SK-N-SH (cell line): ENCODE measurements around the gene DCTN3. TPM values are rescaled to one million over a fixed set of nuclear protein-coding genes. Genes with fewer than 3 reads are reported as not detected.

Experiments used
- CTCF ChIA-PET: fragments of 300-600, 350-600 bp; formaldehyde crosslinking; extraction: SDS; loops from one replicate; lab custom pipeline; 2021; lab: Yijun Ruan, JAX
- POLR2A ChIA-PET: fragments of 350-600 bp; sonication (Branson Sonifier 250); formaldehyde crosslinking; extraction: SDS; loops from one replicate; lab custom pipeline; 2020; ENCODE audit warnings: antibody characterized with exemption, inconsistent platforms; lab: Yijun Ruan, JAX
- DNase-seq: peaks from one replicate; pipeline ENCODE4 v3.0.0; 2012
- H2AFZ ChIP-seq: fragments of 200-600 bp; sonication (generic); 2 replicates; pipeline ENCODE4 v1.8.1; 2016; ENCODE audit warnings: antibody characterized with exemption, mild to moderate bottlenecking, low read depth
- H3F3A ChIP-seq: fragments of 200-600 bp; sonication (generic); replicated peaks from 2 replicates; pipeline ENCODE3; 2016; ENCODE audit warnings: antibody characterized with exemption, mild to moderate bottlenecking; ENCODE audit not compliant: insufficient read depth
- H3K27ac ChIP-seq, 2 experiments: fragments of 200-500 bp in 1 of 2; fragments of 200-600 bp in 1 of 2; sonication (Bioruptor generic) in 1 of 2; sonication (generic), shearing (Covaris generic) in 1 of 2; 2 replicates each; pipeline versions ENCODE4 v1.5.1 to v1.6.1; 2014 to 2016; ENCODE audit warnings: low read depth in 2 of 2, inconsistent platforms in 1 of 2, low read length in 1 of 2, mild to moderate bottlenecking in 1 of 2, mixed read lengths in 1 of 2
- H3K27me3 ChIP-seq: fragments of 200-600 bp; sonication (generic), shearing (Covaris generic); 2 replicates; pipeline ENCODE4 v1.6.1; 2016; ENCODE audit warnings: mixed run types; ENCODE audit not compliant: insufficient read depth
- H3K36me3 ChIP-seq, 2 experiments: fragments of 200-500 bp in 1 of 2; fragments of 200-600 bp in 1 of 2; sonication (Bioruptor generic) in 1 of 2; sonication (generic) in 1 of 2; replicated peaks in 1 of 2; 2 replicates each; pipeline versions ENCODE3 to v1.5.1; 2014 to 2016; ENCODE audit warnings: low read length in 1 of 2, mild to moderate bottlenecking in 1 of 2; ENCODE audit not compliant: insufficient read depth in 2 of 2, control insufficient read depth in 1 of 2
- H3K4me1 ChIP-seq, 2 experiments: fragments of 200-500 bp in 1 of 2; fragments of 200-600 bp in 1 of 2; sonication (Bioruptor generic) in 1 of 2; sonication (generic), shearing (Covaris generic) in 1 of 2; 2 replicates each; pipeline versions ENCODE4 v1.5.1 to v1.6.1; 2014 to 2016; ENCODE audit warnings: low read depth in 1 of 2, low read length in 1 of 2, mixed run types in 1 of 2; ENCODE audit not compliant: insufficient read depth in 2 of 2, control insufficient read depth in 1 of 2
- H3K4me2 ChIP-seq: fragments of 200-600 bp; sonication (generic), shearing (Covaris generic); 2 replicates; pipeline ENCODE4 v1.6.1; 2017; ENCODE audit warnings: mixed run types
- H3K4me3 ChIP-seq, 2 experiments: fragments of 200-500 bp in 1 of 2; fragments of 200-600 bp in 1 of 2; sonication (Bioruptor generic) in 1 of 2; sonication (generic), shearing (Covaris generic) in 1 of 2; 2 replicates each; pipeline versions ENCODE4 v1.5.1 to v1.8.1; 2014 to 2016; ENCODE audit warnings: low read depth in 2 of 2, inconsistent platforms in 1 of 2, low read length in 1 of 2, mild to moderate bottlenecking in 1 of 2, mixed read lengths in 1 of 2, moderate library complexity in 1 of 2
- H3K79me2 ChIP-seq: fragments of 200-600 bp; sonication (generic); 2 replicates; pipeline ENCODE4 v1.8.1; 2017; ENCODE audit warnings: mild to moderate bottlenecking; ENCODE audit not compliant: insufficient read depth
- H3K9ac ChIP-seq: fragments of 200-600 bp; sonication (generic); 2 replicates; pipeline ENCODE4 v1.6.1; 2017; ENCODE audit warnings: mixed run types
- H3K9me2 ChIP-seq: fragments of 200-600 bp; sonication (generic); 2 replicates; pipeline ENCODE4 v1.6.1; 2017; ENCODE audit warnings: mixed run types
- H3K9me3 ChIP-seq: fragments of 200-600 bp; sonication (generic); 2 replicates; pipeline ENCODE4 v1.6.1; 2017; ENCODE audit warnings: mixed run types, mild to moderate bottlenecking, moderate library complexity
- H4K20me1 ChIP-seq: fragments of 200-600 bp; sonication (generic); 2 replicates; pipeline ENCODE4 v1.6.1; 2017; ENCODE audit warnings: mild to moderate bottlenecking, mixed run types; ENCODE audit not compliant: insufficient read depth
- CHD2 ChIP-seq: fragments of 150-350 bp; IDR thresholded peaks from 2 replicates; pipeline ENCODE4 v1.6.1; 2018; ENCODE audit warnings: low read length; ENCODE audit not compliant: partially characterized antibody
- CTCF ChIP-seq: fragments of 200-600 bp; sonication (generic); IDR thresholded peaks from 2 replicates; pipeline ENCODE4 v1.6.1; 2017; ENCODE audit warnings: antibody characterized with exemption, mild to moderate bottlenecking, moderate library complexity
- EP300 ChIP-seq, 2 experiments: IDR thresholded peaks; 2 replicates each; pipeline versions ENCODE4 v1.4.0 to v1.6.1; 2012; ENCODE audit warnings: borderline replicate concordance in 1 of 2, low read depth in 1 of 2, low read length in 1 of 2
- EZH2phosphoT487 ChIP-seq: fragments of 200-600 bp; sonication (generic); IDR thresholded peaks from 2 replicates; pipeline ENCODE4 v1.6.1; 2017; ENCODE audit warnings: low read depth, mixed run types, mild to moderate bottlenecking, antibody characterized with exemption, moderate library complexity, borderline replicate concordance
- FOXM1 ChIP-seq: IDR thresholded peaks from 2 replicates; pipeline ENCODE4 v1.4.0; 2012; ENCODE audit warnings: low read depth, mild to moderate bottlenecking
- GABPA ChIP-seq: IDR thresholded peaks from 2 replicates; pipeline ENCODE4 v1.4.0; 2012; ENCODE audit warnings: low read depth, mild to moderate bottlenecking
- GATA2 ChIP-seq: sonication (generic); formaldehyde crosslinking; IDR thresholded peaks from 2 replicates; pipeline ENCODE4 v1.5.0; 2020; ENCODE audit warnings: mild to moderate bottlenecking, missing genetic modification reagents
- JUND ChIP-seq: IDR thresholded peaks from 2 replicates; pipeline ENCODE4 v1.4.0; 2012
- MAX ChIP-seq: IDR thresholded peaks from 2 replicates; pipeline ENCODE4 v1.4.0; 2012; ENCODE audit warnings: low read depth
- NRF1 ChIP-seq: IDR thresholded peaks from 2 replicates; pipeline ENCODE4 v1.6.1; 2012; ENCODE audit warnings: low read depth, mild to moderate bottlenecking, low read length
- PBX3 ChIP-seq: IDR thresholded peaks from 2 replicates; pipeline ENCODE4; 2012
- POLR2AphosphoS5 ChIP-seq: IDR thresholded peaks from 2 replicates; pipeline ENCODE4 v1.6.1; 2012; ENCODE audit warnings: low read depth, low read length
- RAD21 ChIP-seq: IDR thresholded peaks from 2 replicates; pipeline ENCODE4 v1.6.1; 2012; ENCODE audit warnings: mild to moderate bottlenecking, low read length
- RCOR1 ChIP-seq: fragments of 150-350 bp; IDR thresholded peaks from 2 replicates; pipeline ENCODE4 v1.6.1; 2017; ENCODE audit warnings: antibody characterized with exemption, low read length
- RXRA ChIP-seq: IDR thresholded peaks from 2 replicates; pipeline ENCODE4 v1.4.0; 2012; ENCODE audit warnings: low read depth, mild to moderate bottlenecking, borderline replicate concordance
- SIN3A ChIP-seq: IDR thresholded peaks from 2 replicates; pipeline ENCODE4 v1.6.1; 2012; ENCODE audit warnings: low read depth, mild to moderate bottlenecking, low read length, moderate library complexity, borderline replicate concordance
- YY1 ChIP-seq: IDR thresholded peaks from 2 replicates; pipeline ENCODE4 v1.4.0; 2012; ENCODE audit warnings: low read depth, mild to moderate bottlenecking
- WGBS: methylation state at CpG from one replicate; pipeline ENCODE4 v1.1.6; 2017; ENCODE audit warnings: low lambda C conversion rate; 5-methylcytosine and 5-hydroxymethylcytosine counted together
- polyA plus RNA-seq, 3 experiments: library from polyadenylated mRNA; depleted of rRNA; stranded (reverse); fragments of >200 nt; gene quantifications; 2 replicates each; pipeline ENCODE4 v1.2.3, GENCODE V29; 2012

The DCTN3 gene
- polyA plus RNA-seq, 1 of the 3 experiments (the other 2 are of a cell fraction): 300 TPM

- TF ChIP-seq PBX3 (peak; percentile 64), RXRA (no peak), GABPA (0 out of 2 replicates have a peak, but pooled peaks have one; percentile 19), RCOR1 (no peak)
- Histone ChIP-seq H3K9me3 (no peaks in the 10 kb centered on the region), H3K27ac (peak within 1 kb of the TSS; percentile 67 to 96), H4K20me1 (no peaks in the 10 kb centered on the region), H3K4me3 (no peak within 1 kb of the TSS), H3K79me2 (peaks cover 12% of the 10 kb centered on the region; the same call in 1 of the 2 replicates), H3K9ac (peak within 1 kb of the TSS; percentile 32; the same call in 1 of the 2 replicates), H3K9me2 (no peaks in the 10 kb centered on the region), H3F3A (peaks cover 3% of the 10 kb centered on the region), H3K27me3 (no peaks in the 10 kb centered on the region), H3K4me1 (peaks cover 23 to 87% of the 10 kb centered on the region in 2 experiments), H2AFZ (0 out of 2 replicates have a peak within 1 kb of the TSS, but pooled peaks have one; percentile 71), H3K4me2 (peak within 1 kb of the TSS; percentile 76), H3K36me3 (peaks cover 13 to 19% of the 10 kb centered on the region in 2 experiments)
- POLR2A ChIA-PET: interaction anchor here (1.2 kb wide), 1 partner anchor 13 kb away, joined by 3 read pairs; no protein-coding TSS in a partner anchor
- WGBS: 85% methylated on average over 24 of the region's 24 CpGs
- CTCF ChIA-PET: interaction anchor here (4.2 to 14.1 kb wide), 2 partner anchors 12 to 15 kb away, joined by 20 to 152 read pairs; partner anchors contain the start of gene SIGMAR1
- DNase-seq: no peak
Observed at GRCh38 chr9:34651876-34652601, 31.7 kb upstream of the DCTN3 start, which contains the start of gene IL11RA. Gene IL11RA, plus strand, starts transcription at chr9:34652185. Its CDS starts 3,033 bp downstream, at chr9:34655218.

- POLR2A ChIA-PET: interaction anchor here (1.3 kb wide), 1 partner anchor 14 kb away, joined by 12 read pairs; the partner anchor contains the start of gene SIGMAR1
- DNase-seq: no peak
- Histone ChIP-seq H3K79me2 (peaks cover 14% of the 10 kb centered on the region; the same call in 1 of the 2 replicates), H3K36me3 (peaks cover 13 to 19% of the 10 kb centered on the region in 2 experiments), H3K4me2 (no peak overlapping the region; the same call in 1 of the 2 replicates), H3K4me3 (no peak overlapping the region), H3K9ac (no peak overlapping the region), H3K9me3 (no peaks in the 10 kb centered on the region), H3K4me1 (peaks cover 23 to 85% of the 10 kb centered on the region in 2 experiments)
- WGBS: 53% methylated on average over 4 of the region's 4 CpGs
- TF ChIP-seq GATA2 (CRISPR knock-in tag) (no peak), POLR2AphosphoS5 (no peak), RAD21 (no peak), SIN3A (no peak), EP300 (IDR thresholded peaks at IDR 0.05; ENCODE audit: borderline replicate concordance in 1 of 2, low read depth in 1 of 2, low read length in 1 of 2) (no peak), MAX (no peak), EZH2phosphoT487 (no peak), CHD2 (no peak), FOXM1 (no peak), CTCF (no peak), NRF1 (no peak), YY1 (no peak), JUND (no peak)
- TF ChIP-seq, all 33 proteins: peak for 0
- H2AFZ ChIP-seq: no peak overlapping the region
- H3K27ac ChIP-seq: peak overlapping the region in 1 of 2 experiments; percentile 96; a peak in 2 of 4 replicates
- no peaks in the 10 kb centered on the region for H4K20me1 ChIP-seq
- H3K27me3 ChIP-seq: no peaks in the 10 kb centered on the region
- H3F3A ChIP-seq: peaks cover 3% of the 10 kb centered on the region
- no peaks in the 10 kb centered on the region for H3K9me2 ChIP-seq
- CTCF ChIA-PET: interaction anchor here (4.2 to 14.1 kb wide), 2 partner anchors 13 to 14 kb away, joined by 20 to 152 read pairs; partner anchors contain the start of gene SIGMAR1
Observed at GRCh38 chr9:34651321-34651720, 31.0 kb upstream of the DCTN3 start.
